ENCODE data around the gene URB1.

GRCh38 chr21:32311621-32312020, 81.2 kb downstream of the URB1 start:
- no peak for TF ChIP-seq CTCF (IDR thresholded peaks at IDR 0.05; ENCODE audit: low read length)
- TF ChIP-seq EZH2 (IDR thresholded peaks at IDR 0.05; ENCODE audit: borderline replicate concordance, low read length) = no peak
